Measurements from ENCODE around the gene MPG.

The MPG gene

GRCh38 chr16:83781-84615, 6.0 kb downstream of the MPG start:
- DNase-seq, result peak in 1 of 5 experiments; percentile 34

GRCh38 chr16:84718-85406, 6.8 kb downstream of the MPG start:
- DNase-seq, result peak in 3 of 5 experiments; percentile 13 to 69 (median 23)

- no peak for DNase-seq
These were observed 7.4 kb downstream of the MPG start for GRCh38 chr16:85407-85782.

GRCh38 chr16:85865-86264, 7.8 kb downstream of the MPG start:
- no peak for DNase-seq

GRCh38 chr16:86483-86952, 8.5 kb downstream of the MPG start:
- no peak for DNase-seq

- DNase-seq, result no peak
These were observed 10.6 kb downstream of the MPG start for GRCh38 chr16:88613-89012.

GRCh38 chr16:89391-90302, 11.6 kb downstream of the MPG start:
- no peak for DNase-seq

- DNase-seq, result no peak
These were observed 13.5 kb downstream of the MPG start for GRCh38 chr16:91484-91883.

GRCh38 chr16:92431-93339, 14.7 kb downstream of the MPG start:
- no peak for DNase-seq

- no peak for DNase-seq
These were observed 16.9 kb downstream of the MPG start for GRCh38 chr16:94918-95265.

GRCh38 chr16:96935-97381, 18.9 kb downstream of the MPG start:
- DNase-seq, result peak; percentile 79 to 89 (median 83)

- no peak for DNase-seq
These were observed 19.8 kb downstream of the MPG start for GRCh38 chr16:97822-98221.

GRCh38 chr16:100989-101388, 23.0 kb downstream of the MPG start:
- no peak for DNase-seq

GRCh38 chr16:101586-101985, 23.6 kb downstream of the MPG start:
- DNase-seq, result no peak

- no peak for DNase-seq
These were observed 24.2 kb downstream of the MPG start for GRCh38 chr16:102060-102855.

- DNase-seq, result no peak
These were observed 26.3 kb downstream of the MPG start for GRCh38 chr16:104355-104754.

- DNase-seq, result no peak
These were observed 26.9 kb downstream of the MPG start for GRCh38 chr16:104928-105327.

- no peak for DNase-seq
These were observed 27.5 kb downstream of the MPG start for GRCh38 chr16:105521-105920.

- DNase-seq, result peak in 4 of 5 experiments; percentile 21 to 78 (median 38)
These were observed 28.7 kb downstream of the MPG start for GRCh38 chr16:106623-107324.

GRCh38 chr16:112153-112840, 34.3 kb downstream of the MPG start:
- DNase-seq, result no peak

All from T-helper 2 cell (primary cell).